ENCODE measurements around the gene HGFAC. TPM values are rescaled to one million over a fixed set of nuclear protein-coding genes. Genes with fewer than 3 reads are reported as not detected.
"Not testable (repeated sequence)": the region's sequence is repeated elsewhere in the genome, so short reads cannot be mapped to it uniquely, and the experiment has no call there.

Gene HGFAC
- total and polyA plus RNA-seq, 2 experiments from 2014 or later: 2.0 to 2.3 TPM

DNA sequence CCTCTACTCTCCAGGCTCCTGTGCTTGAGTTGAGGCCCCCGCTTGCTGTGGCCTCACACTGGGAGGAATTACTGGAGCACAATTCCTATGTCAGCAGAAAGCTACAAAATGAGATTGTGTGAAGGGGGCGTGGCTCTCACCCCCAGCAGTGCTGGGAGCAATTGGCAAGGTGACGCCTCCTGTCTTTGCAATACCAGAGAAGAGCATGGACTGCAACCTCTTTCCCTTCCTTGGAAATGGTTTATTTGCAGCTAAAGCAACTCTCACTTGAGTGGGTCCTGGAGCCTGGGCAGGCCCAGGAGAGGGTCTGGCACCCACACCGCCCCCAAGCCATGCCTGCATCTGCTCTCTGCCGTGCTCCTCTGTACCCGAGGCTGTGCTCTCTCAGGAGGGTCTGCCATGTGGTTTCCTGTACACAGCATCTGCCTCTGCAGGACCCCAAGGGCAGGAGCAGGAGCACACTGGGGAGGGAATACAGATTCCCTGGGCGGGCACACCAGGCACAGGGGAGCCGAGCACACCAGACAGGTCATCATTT lies 32.9 kb upstream of the HGFAC start:
- Histone ChIP-seq H3K36me3 (no peaks in the 10 kb centered on the region), H3K4me3 (no peak overlapping the region), H3K4me1 (ENCODE audit: low read depth) (peaks cover 3% of the 10 kb centered on the region), H3K9me3 (ENCODE audit: low read depth) (no peaks in the 10 kb centered on the region), H3K27ac (no peak overlapping the region), H3K27me3 (no peaks in the 10 kb centered on the region)
- no peak for DNase-seq (ENCODE audit: low read depth in 1 of 2, low spot score in 1 of 2)
- TF ChIP-seq, protein P1, sequence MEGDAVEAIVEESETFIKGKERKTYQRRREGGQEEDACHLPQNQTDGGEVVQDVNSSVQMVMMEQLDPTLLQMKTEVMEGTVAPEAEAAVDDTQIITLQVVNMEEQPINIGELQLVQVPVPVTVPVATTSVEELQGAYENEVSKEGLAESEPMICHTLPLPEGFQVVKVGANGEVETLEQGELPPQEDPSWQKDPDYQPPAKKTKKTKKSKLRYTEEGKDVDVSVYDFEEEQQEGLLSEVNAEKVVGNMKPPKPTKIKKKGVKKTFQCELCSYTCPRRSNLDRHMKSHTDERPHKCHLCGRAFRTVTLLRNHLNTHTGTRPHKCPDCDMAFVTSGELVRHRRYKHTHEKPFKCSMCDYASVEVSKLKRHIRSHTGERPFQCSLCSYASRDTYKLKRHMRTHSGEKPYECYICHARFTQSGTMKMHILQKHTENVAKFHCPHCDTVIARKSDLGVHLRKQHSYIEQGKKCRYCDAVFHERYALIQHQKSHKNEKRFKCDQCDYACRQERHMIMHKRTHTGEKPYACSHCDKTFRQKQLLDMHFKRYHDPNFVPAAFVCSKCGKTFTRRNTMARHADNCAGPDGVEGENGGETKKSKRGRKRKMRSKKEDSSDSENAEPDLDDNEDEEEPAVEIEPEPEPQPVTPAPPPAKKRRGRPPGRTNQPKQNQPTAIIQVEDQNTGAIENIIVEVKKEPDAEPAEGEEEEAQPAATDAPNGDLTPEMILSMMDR (IDR thresholded peaks at IDR 0.05; ENCODE audit: low read depth, low read length): no peak

DNA sequence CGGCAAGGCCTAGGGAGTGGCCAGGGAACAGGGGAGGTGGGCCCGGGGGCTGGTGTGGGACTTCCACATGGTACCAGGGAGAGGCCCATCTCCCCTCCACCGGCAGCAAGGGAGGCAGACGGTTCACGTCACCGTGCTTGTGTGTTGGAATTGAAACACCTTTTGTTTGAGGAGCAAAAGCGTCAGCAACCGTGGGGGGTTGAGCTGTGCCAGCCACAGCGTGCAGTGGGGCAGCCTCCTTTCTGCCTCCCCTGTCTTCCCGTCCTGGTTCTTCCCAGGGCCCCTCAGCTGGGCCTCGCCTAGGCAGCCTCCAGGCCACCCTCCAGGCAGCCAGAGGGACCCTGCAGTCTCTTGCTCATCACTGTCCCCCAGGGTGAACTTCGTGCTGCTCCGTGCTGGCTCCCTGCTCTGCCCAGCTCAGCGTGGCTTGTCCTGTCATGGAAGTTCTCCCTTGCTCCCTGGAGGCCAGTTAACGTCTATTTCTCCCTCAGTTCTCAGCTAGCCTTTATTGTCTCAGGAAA lies 32.1 kb upstream of the HGFAC start:
- H3K4me3 ChIP-seq: no peak overlapping the region
- TF ChIP-seq, protein P1 (IDR thresholded peaks at IDR 0.05; ENCODE audit: low read depth, low read length): no peak
- H3K4me1 ChIP-seq (ENCODE audit: low read depth): peaks cover 3% of the 10 kb centered on the region
- no peaks in the 10 kb centered on the region for H3K36me3 ChIP-seq
- no peaks in the 10 kb centered on the region for H3K27me3 ChIP-seq
- H3K9me3 ChIP-seq (ENCODE audit: low read depth): no peaks in the 10 kb centered on the region
- no peak for DNase-seq (ENCODE audit: low read depth in 1 of 2, low spot score in 1 of 2)
- H3K27ac ChIP-seq: no peak overlapping the region

DNA sequence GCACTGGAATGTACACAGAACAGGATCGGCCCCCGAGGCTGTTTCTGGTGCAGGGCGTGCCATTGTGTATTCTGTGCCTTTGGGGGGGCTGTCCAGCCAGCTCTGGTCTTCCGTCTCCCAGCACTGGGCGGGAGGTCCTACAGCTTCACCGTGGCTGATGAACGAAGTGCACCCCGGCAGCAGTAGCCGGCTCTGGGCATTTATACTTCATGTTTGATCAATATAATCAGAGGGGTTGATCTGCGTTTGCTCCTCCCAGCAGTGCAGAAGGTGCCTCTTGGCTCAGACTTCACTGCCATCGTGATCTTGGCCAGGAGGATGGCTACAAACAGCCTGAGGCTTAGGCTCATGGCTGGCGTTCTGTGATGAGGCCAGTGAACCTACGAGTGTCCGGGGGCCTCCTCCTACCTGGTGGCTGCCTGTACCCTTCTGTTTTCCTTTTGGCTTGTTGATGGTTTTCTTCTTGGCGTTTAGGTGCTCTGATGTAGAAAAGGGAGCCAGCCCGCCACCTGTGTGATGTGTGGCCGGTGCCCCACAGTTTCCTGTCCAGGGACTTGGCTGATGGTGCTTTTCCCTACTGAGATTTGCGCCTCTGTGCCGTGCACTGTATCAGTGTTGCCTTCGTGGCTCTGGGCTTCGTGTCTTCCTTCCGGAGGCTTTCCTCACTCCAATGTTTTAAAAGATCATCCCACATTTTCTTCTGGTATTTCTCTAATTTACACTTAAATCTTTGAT lies 31.2 kb upstream of the HGFAC start:
- Histone ChIP-seq H3K27ac (no peak overlapping the region), H3K4me3 (no peak overlapping the region), H3K27me3 (no peaks in the 10 kb centered on the region), H3K9me3 (ENCODE audit: low read depth) (no peaks in the 10 kb centered on the region), H3K36me3 (no peaks in the 10 kb centered on the region), H3K4me1 (ENCODE audit: low read depth) (peaks cover 3% of the 10 kb centered on the region)
- TF ChIP-seq, protein P1 (IDR thresholded peaks at IDR 0.05; ENCODE audit: low read depth, low read length): no peak
- no peak for DNase-seq (ENCODE audit: low read depth in 1 of 2, low spot score in 1 of 2)

DNA sequence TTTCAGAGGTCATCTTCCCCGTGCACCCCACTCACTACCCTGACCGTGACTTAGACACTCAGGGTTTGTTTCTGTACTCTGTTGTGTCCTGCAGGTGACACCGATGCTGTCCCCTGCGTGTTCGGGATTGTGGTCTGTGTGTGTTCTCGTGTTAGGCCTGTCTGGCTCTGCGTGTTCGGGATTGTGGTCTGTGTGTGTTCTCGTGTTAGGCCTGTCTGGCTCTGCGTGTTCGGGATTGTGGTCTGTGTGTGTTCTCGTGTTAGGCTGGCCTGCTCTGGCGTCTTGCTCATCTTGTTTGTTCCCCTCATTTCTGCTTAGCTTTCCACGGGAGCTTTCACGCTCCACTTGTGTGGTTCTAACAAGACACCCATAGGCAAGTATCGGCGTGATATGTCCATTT lies 30.6 kb upstream of the HGFAC start:
- H3K4me1 ChIP-seq (ENCODE audit: low read depth): not testable (repeated sequence)

DNA sequence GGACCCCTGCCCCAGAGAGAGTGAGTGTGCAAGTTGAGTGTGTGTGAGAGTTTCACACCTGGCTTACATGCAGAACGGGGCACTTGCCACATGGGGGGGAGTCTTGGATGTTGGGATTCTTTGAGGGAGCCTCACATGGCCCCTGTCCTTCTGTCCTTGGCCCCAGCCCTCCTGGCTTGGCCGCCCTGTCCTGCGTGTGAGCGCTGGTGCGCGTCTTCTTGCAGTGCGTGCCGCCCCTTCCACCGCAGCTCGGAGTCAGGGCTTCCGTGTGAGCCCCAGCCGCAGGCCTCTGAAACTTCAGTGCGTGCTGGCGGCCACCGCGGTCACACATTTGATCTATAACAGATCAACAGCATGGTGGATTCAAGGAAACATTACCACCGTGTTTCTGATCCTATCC lies 30.1 kb upstream of the HGFAC start:
- TF ChIP-seq, protein P1 (IDR thresholded peaks at IDR 0.05; ENCODE audit: low read depth, low read length): no peak
- no peak for DNase-seq (ENCODE audit: low read depth in 1 of 2, low spot score in 1 of 2)
- peaks cover 3% of the 10 kb centered on the region for H3K4me1 ChIP-seq (ENCODE audit: low read depth)
- no peaks in the 10 kb centered on the region for H3K9me3 ChIP-seq (ENCODE audit: low read depth)
- no peaks in the 10 kb centered on the region for H3K27me3 ChIP-seq
- H3K4me3 ChIP-seq: no peak overlapping the region
- no peaks in the 10 kb centered on the region for H3K36me3 ChIP-seq
- H3K27ac ChIP-seq: no peak overlapping the region

More for the DNA sequence above, 30.6 kb upstream of the HGFAC start:
- not testable (repeated sequence) for H3K27ac ChIP-seq; H3K27me3 ChIP-seq; H3K36me3 ChIP-seq; H3K9me3 ChIP-seq (ENCODE audit: low read depth); H3K4me3 ChIP-seq; DNase-seq (ENCODE audit: low read depth in 1 of 2, low spot score in 1 of 2)

Measured in cardiac muscle cell (in vitro differentiated cells and primary cell).